KBM-7 (cell line): ENCODE data around the gene RPP30.
"Not testable (repeated sequence)": the region's sequence is repeated elsewhere in the genome, so short reads cannot be mapped to it uniquely, and the experiment has no call there.

Source experiments
- DNase-seq: peaks from one replicate; pipeline ENCODE4 v3.0.0-alpha.2; 2015
- in situ Hi-C: fragments of 300-500 bp; cut with MboI; formaldehyde crosslinking; loops from 2 replicates; pipeline ENCODE4 v1.14.3; 2020; ENCODE audit warnings: low sequenced_read_pairs, low pct_unique_long_range_greater_than_20kb, mixed read lengths

The RPP30 gene

DNA sequence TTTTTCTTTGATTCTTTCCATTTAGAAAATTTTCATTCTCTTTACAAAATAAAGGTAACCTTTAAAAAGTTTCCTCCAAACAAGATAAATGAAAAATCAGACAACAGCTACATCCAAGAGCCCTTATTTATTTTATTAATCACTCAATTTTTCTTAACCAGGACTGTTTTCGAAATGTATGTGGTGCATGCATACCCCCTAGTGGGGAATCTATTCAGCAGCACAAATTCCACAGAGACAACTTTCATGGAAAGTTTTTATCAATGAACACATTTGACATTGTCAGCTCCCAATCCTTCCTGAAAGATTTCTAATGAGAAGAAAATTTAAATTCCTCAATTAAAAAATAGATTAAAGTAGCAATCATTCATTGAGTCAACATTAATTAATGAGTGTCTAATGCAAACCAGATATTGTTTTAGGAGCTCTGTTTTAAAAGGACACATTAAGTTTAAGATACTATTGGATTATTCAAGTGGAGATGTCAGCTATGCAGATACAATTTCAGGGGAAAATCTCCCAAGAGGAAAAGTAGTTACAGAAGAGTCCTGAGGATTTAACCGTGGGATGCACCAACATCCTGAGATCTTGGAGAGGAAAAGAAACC lies 8.8 kb upstream of the RPP30 start:
- in situ Hi-C loops, result loop anchor here (25.0 kb wide), 1 partner anchor 1076 kb away; no protein-coding TSS in a partner anchor
- peak; percentile 33 for DNase-seq

DNA sequence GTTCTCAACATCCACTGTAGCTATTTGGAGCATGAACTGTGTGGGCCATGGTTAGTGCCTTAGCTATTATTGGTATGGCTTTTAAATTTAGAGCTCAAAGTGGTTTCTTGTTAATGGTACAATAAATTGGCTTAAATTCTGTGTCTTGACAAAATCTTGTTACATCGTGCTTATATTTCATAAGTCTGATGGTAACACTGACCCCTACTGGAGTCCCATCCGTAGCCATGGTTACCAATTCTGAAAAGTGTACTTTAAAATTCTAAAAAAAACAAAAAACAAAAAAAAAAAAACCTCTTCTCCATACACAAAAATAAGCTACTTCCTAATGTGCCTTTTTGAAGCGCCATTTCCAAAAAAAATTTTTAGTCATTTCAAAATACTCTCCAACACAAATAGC lies 6.4 kb upstream of the RPP30 start:
- peak; percentile 51 for DNase-seq
- in situ Hi-C loops, result loop anchor here (25.0 kb wide), 1 partner anchor 1078 kb away; no protein-coding TSS in a partner anchor

DNA sequence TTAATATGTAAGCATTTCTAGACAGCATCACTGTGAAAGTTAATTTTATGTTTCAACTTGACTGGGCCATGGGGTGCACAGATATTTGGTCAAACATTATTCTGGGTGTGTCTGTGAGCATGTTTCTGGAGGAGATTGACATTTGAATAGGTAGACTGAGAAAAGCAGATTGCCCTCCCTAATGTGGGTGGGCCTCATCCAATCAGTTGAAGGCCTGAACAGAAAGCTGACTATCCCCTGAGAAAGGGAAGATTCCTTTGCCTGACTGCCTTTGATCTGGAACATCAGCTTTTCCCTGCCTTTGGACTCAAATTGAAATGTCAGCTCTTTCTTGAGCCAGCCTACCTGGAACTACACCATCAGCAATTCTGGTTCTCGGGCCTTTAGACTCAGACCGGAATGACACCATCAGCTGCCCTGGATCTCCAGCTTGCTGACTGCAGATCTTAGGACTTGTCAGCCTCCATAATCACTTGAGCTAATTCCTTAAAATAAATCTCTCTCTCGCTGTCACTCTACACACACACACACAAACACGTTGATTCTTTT lies 5.7 kb upstream of the RPP30 start:
- in situ Hi-C loops, result loop anchor here (25.0 kb wide), 1 partner anchor 1079 kb away; no protein-coding TSS in a partner anchor
- no peak for DNase-seq

DNA sequence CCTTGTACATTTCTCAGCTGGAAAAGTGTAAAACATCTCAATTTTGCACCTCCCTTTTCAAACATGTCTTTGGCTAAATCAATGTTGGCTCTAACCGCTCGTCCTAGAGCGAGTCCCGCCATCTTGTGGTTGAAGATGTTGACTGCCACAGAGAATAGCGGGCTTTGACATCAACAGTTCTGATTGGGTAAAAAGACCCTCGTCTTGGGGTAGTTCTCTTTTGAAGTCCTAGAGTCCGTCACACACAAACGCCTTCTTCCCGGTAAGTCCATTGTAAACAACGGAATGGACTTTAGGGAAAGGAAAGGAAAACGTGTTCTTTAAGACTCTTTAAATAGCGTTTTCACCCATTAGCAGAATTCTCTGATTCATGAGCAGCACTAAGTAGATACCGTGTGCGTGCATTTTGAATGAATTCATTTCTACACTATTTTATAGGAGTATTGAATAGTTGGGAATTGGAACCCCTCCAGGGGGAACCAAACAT lies 452 bp upstream of the RPP30 start:
- in situ Hi-C loops, result loop anchor here (25.0 kb wide), 1 partner anchor 1084 kb away; no protein-coding TSS in a partner anchor
- DNase-seq, result peak; percentile 77

DNA sequence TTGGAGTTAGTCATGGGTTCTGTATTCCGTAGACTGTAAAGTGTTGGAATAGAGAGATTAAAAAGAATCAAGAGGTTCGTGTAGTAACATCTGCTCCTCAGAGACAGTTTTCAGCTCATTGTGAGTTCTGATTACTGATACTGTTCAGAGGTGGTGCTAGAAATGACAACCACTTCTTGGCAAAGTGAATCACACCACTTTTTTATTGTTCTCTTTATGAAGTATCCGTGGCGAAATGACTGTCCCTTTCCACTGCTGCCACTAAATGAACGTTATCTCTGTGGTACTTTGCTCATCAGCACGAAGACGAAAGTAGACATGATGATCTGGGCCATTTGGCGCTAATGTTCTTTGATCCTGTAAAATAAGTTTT lies 860 bp downstream of the RPP30 start:
- DNase-seq, result no peak
- in situ Hi-C loops, result loop anchor here (25.0 kb wide), 1 partner anchor 1085 kb away; no protein-coding TSS in a partner anchor

DNA sequence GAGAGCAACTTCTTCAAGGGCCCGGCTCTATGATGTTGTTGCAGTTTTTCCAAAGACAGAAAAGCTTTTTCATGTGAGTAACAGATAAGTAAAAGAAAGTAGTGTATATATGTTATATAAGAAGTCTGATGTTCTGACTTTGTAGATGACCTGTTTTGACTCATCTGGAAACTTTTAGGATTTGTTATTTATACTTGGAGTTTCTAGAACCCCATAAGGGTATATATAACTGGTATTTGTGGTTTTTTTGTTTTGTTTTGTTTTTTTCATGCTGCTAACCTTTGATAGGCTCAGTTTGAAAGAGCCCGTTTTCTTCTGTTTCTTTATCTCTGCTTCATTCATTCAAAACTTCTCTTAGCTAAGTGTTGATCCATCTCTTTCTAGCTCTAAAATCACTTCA lies 7.3 kb downstream of the RPP30 start:
- in situ Hi-C loops, result no loop called here
- no peak for DNase-seq

DNA sequence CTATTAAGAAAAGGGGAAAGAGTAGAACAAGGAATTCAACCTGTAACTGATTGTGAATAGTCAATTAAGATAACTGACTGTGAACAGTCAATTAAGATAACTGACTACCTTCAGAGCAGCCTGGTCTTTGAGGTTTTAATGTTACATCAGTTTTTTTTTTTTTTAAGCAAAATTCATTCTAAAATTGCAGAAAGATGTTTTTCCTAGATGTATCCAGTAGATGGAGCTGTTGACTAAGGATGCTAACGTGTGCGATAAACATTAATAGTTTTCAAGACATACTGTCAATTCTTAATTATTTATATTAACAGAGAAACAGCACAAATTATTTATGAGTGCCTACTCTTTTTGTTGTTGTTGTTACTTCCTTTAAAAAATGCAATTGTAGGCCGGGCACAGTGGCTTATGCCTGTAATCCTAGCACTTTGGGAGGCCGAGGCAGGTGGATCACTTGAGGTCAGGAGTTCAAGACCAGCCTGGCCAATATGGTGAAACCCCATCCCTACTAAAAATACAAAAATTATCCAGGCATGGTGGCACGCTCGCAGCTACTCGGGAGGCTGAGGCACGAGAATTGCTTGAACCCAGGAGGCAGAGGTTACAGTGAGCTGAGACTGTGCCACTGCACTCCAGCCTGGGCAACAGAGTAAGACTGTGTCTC lies 8.4 kb downstream of the RPP30 start:
- peak; percentile 70 for DNase-seq
- in situ Hi-C loops, result not testable (repeated sequence)

DNA sequence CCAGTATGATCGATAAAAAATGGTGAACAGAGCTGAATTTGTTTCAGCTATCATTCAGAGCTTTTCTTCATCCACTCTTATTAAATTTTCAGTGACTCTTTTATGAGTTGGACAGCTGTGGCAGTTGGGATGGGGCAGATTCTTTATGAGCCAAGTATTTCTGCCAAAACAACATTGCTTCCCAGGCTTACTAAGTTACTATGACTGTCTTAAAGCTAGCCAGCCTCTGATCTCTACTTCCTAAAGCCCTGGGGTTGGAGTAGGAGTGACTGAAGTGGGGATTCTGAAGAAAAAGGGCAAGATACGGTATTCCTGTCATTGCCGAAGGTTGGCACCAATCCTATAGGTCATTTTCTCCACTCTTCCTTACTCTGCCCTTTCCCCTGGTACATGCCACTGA lies 12.7 kb downstream of the RPP30 start:
- DNase-seq, result no peak
- in situ Hi-C loops, result no loop called here

DNA sequence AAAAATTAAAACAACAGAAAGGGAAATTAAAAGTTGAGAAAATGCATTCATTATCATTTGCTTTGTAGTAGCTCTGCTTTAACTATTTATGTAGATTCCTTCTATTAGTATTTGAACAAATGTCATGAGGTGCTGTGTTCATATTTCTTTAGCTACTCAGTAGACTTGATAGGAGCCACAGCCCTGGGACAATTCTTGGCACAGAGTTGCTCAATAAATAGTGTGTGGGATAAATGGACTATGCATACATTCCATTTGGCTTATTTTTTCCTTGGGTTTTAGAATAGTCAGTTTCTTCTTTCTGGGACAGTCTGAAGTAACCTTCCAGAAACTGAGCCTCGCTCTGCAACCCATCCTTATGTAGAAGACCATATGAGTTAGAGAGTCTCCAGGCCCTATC lies 13.4 kb downstream of the RPP30 start:
- DNase-seq, result no peak

DNA sequence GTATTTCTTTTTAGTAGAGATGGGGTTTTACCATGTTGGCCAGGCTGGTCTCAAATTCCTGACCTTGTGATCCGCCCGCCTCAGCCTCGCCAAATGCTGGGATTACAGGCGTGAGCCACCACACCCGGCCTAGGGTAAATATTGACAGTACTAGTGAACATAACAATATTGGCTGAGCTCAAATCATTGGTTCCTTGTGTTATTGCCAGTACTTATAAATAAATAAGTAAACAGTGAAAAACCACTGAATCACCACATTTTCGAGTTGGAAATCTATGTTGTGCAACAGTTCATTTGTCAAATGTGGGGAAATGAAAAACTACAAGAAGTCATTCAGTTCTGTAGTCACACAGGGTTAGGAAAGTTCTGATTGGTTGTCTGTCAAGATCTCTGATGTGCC lies 15.8 kb downstream of the RPP30 start:
- in situ Hi-C loops, result no loop called here

More for the DNA sequence above, 13.4 kb downstream of the RPP30 start:
- in situ Hi-C loops, result no loop called here

DNA sequence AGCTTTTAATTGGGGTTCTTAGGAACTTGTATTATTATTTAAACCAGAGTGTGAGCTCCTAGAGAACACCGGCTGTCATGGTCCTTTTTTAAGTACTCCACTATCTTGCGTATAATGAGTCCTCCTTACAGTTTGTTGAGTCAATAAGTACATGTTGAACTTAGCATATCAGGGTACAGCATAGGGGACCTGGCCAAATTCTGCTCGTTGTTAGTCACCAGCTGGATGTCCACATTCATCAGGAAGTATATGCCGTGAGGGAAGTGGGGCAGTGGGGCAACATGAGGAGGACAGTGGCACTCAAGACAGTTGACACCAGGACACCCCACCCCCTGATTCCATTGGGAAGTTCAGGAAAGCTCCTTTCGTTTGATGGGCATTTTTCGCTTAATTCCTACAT lies 16.6 kb downstream of the RPP30 start:
- in situ Hi-C loops, result no loop called here

More for the DNA sequence above, 15.8 kb downstream of the RPP30 start:
- no peak for DNase-seq

DNA sequence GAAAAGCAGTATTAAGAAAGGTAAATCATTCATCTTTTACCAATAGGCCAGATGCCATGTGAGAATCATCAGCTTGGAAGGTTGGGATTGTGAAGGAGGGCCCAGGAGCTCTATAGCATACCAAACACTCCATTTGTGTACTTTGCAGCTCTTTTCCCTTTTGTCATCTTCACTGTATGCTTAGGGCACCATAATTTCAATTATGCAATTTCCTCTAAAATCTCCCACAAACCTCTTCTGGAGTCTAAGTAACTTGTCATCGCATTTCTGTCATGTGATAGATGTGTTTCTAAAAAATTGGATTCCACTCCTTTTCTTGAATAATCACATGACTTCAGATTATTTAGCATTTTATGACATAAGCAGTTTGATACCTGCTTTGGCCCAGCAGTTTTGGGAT lies 17.9 kb downstream of the RPP30 start:
- no peak for DNase-seq
- in situ Hi-C loops, result no loop called here

More for the DNA sequence above, 16.6 kb downstream of the RPP30 start:
- DNase-seq, result no peak

DNA sequence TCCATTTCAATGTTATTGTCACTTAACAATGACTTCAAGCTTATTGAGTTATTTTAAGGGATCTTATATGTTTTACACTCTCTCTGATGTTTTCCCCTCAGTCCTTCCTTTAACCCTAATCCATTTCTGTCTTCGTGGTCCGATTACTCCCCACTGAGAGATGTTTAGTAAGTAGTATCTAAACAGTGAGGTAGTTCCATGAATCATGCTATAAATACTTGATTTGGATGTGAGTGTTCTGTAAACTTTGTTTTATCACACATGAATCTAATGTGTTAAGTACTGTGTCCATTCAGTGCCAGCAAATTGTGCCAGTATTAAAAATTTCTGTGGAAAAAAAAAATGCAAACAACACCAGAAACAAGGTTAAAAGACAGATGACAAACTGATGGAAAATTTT lies 18.6 kb downstream of the RPP30 start:
- in situ Hi-C loops, result no loop called here
- DNase-seq, result no peak

DNA sequence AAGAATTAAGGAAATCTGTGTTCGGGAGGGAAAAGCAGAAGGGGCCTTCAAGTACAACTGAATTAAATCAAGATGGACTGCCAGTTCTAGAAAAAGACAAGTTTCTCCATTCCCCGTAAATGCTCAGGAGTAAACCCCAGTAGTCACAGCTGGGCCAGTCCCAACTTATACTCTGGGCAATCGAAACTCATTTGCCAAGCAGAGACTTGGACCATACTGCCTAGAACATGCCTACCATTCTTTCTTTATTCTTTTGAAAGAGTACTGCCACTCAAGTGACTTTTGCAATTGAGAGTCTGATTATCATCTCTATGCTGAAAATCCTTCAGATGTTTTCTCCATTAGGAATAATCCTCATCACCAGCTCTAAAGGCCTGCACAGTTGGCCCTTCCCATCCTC lies 21.4 kb downstream of the RPP30 start:
- no peak for DNase-seq
- in situ Hi-C loops, result no loop called here

DNA sequence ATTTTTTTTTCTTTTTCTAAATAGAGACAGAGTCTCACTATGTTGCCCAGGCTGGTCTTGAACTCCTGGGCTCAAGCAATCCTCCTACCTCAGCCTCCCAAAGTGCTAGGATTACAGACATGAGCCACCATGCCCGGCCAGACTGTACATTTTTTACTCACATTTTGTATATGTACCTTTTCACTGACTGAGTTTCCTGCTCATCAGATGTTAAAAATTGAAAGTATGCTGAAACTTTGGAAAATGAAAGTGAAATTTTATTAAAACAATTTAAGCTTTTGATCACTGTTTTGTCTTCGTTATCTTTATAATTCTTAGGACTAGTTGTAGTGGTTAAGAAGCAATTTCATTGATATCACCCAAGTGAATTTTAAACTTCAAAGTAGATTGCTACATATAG lies 25.1 kb downstream of the RPP30 start:
- in situ Hi-C loops, DNase-seq: not testable (repeated sequence)

DNA sequence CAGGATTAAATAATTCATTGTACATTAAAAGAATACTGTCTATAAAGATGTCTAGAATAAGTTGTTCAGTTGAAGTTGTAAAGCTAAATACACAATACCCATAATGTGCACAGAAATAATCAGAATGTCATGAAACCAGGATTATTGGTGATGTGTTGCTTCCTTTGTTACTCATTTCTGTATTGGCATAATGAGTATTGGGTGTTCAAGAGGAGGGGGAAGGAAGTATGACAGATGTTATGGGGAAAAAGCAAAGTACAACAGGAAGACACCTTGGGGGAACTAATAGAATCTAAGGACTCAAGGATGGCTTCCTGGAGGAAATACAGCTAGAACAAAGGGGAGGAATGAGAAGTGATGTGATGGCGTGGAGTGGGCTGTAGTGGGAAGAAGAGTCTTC lies 34.2 kb downstream of the RPP30 start:
- no peak for DNase-seq
- in situ Hi-C loops, result no loop called here

DNA sequence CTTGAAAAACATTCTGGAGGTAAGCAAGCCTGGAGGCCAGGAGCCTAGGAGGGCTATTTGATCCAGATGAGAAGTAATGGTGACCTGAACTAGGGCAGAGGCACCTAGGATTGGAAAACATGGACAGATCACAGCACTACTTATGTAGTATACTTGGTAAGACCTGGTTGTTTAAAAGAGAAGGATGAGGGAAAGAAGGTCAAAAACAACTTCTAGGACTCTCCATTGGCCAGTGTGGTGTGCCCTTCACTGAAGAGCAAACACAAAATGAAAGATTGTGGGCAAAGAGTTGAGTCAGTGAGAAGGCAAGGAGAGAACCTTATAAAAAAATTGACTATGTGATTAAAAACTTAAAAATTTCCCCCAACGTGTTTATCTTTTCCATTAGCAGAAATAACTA lies 34.8 kb downstream of the RPP30 start:
- in situ Hi-C loops, result no loop called here

DNA sequence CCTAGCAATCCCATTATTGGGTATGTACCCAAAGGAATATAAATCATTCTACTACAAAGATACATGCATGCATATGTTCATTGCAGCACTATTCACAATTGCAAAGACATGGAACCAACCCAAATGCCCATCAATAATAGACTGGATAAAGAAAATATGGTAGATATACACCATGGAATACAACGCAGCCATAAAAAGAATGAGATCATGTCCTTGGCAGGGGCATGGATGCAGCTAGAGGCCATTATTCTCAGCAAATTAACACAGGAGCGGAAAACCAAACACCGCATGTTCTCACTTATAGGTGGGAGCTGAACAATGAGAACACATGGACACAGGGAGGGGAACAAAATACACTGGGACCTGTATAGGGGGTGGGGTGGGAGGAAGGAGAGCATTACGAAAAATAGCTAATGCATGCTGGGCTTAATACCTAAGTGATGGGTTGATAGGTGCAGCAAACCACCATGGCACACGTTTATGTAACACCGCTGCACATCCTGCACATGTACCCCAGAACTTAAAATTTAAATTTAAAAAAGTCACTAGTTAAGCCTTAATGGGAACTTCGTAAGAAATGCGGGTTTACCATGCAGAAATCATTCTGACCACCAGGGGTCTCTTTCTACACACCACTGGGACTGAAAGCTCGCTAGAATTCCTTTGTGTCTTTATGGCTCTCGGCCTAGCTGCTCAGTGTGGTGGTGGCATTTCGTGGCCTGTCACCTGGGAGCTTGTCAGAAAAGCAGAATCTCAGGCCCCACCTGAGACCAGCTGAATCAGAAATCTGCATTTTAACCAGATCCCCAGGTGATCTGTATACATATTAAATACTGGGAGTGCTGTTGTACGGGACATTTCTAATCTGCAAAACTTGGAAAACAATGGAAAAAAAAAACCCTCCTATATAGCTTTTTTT lies 39.6 kb downstream of the RPP30 start:
- in situ Hi-C loops, result no loop called here
- peak; percentile 76 for DNase-seq

More for the DNA sequence above, 34.8 kb downstream of the RPP30 start:
- DNase-seq, result no peak

DNA sequence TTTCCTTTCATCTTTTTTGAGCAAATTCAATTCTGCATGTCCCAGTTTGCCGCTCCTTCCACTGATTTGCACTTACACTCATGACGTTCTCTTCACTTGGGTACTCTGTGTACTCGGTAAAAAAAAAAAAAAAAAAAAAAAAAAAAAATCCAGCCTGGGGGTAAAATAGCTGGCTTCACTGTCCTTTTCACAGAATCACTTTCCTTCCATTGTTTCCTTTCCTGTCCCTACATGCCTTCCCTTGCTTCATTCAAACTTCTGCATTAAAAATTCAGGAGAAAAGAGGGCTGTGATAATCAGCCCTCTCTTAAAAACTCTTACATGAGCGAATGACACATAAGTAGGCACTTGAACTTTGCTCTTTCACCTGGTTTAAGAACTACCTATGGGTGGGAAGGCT lies 40.4 kb downstream of the RPP30 start:
- no peak for DNase-seq
- in situ Hi-C loops, result no loop called here
